ENCODE results near the gene HBEGF. TPM values are rescaled to one million over a fixed set of nuclear protein-coding genes. Genes with fewer than 3 reads are reported as not detected.
A peak's percentile ranks its signal among the peaks of the same experiment; 100 is the strongest.

The HBEGF gene
- total RNA-seq, 1 experiment from 2014 or later, result 2.4 TPM

DNA sequence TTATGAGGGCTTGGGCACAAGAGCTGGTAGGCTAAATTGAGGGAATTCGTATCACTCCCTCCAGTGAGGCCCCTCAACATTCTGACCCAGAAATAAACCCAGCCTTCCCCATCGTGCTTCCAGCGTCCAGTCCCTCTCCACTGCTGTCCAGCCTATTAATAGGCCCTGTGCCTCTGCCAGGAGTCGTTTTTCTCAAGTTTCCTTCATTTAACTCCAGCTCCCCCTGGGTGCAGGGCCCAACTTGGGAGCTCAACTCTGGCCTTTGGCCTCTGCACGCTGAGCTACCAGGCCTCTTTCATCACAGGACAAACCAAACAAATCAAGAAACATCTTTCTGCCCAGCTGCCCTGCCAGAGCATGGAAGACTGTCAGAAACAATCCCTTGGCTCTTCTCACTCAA, 10.0 kb downstream of the HBEGF start:
- TF ChIP-seq, protein P1, sequence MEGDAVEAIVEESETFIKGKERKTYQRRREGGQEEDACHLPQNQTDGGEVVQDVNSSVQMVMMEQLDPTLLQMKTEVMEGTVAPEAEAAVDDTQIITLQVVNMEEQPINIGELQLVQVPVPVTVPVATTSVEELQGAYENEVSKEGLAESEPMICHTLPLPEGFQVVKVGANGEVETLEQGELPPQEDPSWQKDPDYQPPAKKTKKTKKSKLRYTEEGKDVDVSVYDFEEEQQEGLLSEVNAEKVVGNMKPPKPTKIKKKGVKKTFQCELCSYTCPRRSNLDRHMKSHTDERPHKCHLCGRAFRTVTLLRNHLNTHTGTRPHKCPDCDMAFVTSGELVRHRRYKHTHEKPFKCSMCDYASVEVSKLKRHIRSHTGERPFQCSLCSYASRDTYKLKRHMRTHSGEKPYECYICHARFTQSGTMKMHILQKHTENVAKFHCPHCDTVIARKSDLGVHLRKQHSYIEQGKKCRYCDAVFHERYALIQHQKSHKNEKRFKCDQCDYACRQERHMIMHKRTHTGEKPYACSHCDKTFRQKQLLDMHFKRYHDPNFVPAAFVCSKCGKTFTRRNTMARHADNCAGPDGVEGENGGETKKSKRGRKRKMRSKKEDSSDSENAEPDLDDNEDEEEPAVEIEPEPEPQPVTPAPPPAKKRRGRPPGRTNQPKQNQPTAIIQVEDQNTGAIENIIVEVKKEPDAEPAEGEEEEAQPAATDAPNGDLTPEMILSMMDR (conservative IDR thresholded peaks at IDR 0.05), result no peak
- Histone ChIP-seq H3K4ac (ENCODE audit: low read depth, low read length) (no peak overlapping the region), H3K4me2 (ENCODE audit: insufficient read depth, insufficient read length, low read length) (no peak overlapping the region), H3K27ac (ENCODE audit: insufficient read length, low read depth, low read length) (no peak overlapping the region), H3K79me2 (ENCODE audit: insufficient read depth, low read length) (no peaks in the 10 kb centered on the region), H2BK120ac (ENCODE audit: low read depth, low read length, poor library complexity, severe bottlenecking) (no peak overlapping the region), H2BK12ac (ENCODE audit: insufficient read length, low read depth, low read length) (no peak overlapping the region), H4K8ac (replicated peaks; ENCODE audit: insufficient read length, low read depth, low read length) (no peak overlapping the region), H4K91ac (ENCODE audit: insufficient read length, low read depth, low read length) (no peak overlapping the region), H3K9me3 (ENCODE audit: control insufficient read depth, low read depth, low read length) (no peaks in the 10 kb centered on the region), H2BK15ac (ENCODE audit: low read depth, low read length) (no peak overlapping the region), H2AFZ (ENCODE audit: low read length) (no peak overlapping the region), H4K5ac (ENCODE audit: insufficient read length, low read depth, low read length) (no peak overlapping the region), H3K23me2 (ENCODE audit: insufficient read length, low read depth, low read length, poor library complexity, severe bottlenecking) (no peaks in the 10 kb centered on the region), H3K23ac (ENCODE audit: insufficient read length, low read depth, low read length) (no peak overlapping the region), H2BK20ac (ENCODE audit: low read depth, low read length, poor library complexity, severe bottlenecking) (no peak overlapping the region), H2BK5ac (ENCODE audit: insufficient read length, low read length) (no peak overlapping the region), H3K9ac (ENCODE audit: extremely low read depth, insufficient read length, low read length) (no peak overlapping the region), H3K14ac (ENCODE audit: insufficient read depth, low read length) (no peak overlapping the region), H3K27me3 (ENCODE audit: insufficient read depth, low read length) (no peaks in the 10 kb centered on the region; the same call in 1 of the 2 replicates), H3K79me1 (ENCODE audit: insufficient read depth, low read depth, low read length, poor library complexity, severe bottlenecking) (no peaks in the 10 kb centered on the region), H3K4me1 (ENCODE audit: insufficient read depth, low read length) (no peaks in the 10 kb centered on the region), H4K20me1 (ENCODE audit: control insufficient read depth, insufficient read depth, insufficient read length) (no peaks in the 10 kb centered on the region), H3K18ac (ENCODE audit: insufficient read length, low read depth, low read length) (no peak overlapping the region), H2AK5ac (ENCODE audit: insufficient read length, low read length) (no peak overlapping the region), H3T11ph (ENCODE audit: low read length) (no peak overlapping the region), H3K56ac (ENCODE audit: insufficient read length, low read depth, low read length) (no peak overlapping the region)
- H3K36me3 Mint-ChIP-seq (ENCODE audit: insufficient read depth in 1 of 3, low read depth in 3 of 3), result peaks cover 0 to 12% (median 0%) of the 10 kb centered on the region in 3 experiments; a peak in 4 of 7 replicates
- H3K27ac Mint-ChIP-seq, result peak overlapping the region in 1 of 3 experiments; percentile 28; a peak in 1 of 7 replicates
- WGBS (ENCODE audit: extremely low coverage, insufficient read length, low lambda C conversion rate), result no CpG with 5 or more reads among the region's 5 CpGs
- DNase-seq, result no peak
- no peaks in the 10 kb centered on the region for H3K27me3 Mint-ChIP-seq (ENCODE audit: low read depth)
- no peaks in the 10 kb centered on the region for H3K9me3 Mint-ChIP-seq
- peaks cover 0 to 2% of the 10 kb centered on the region in 2 experiments; a peak in 1 of 4 replicates for H3K4me1 Mint-ChIP-seq
- H3K4me3 Mint-ChIP-seq, result no peak overlapping the region

All from H9 (cell line).